Spinal cord (tissue), 10 donors: ENCODE data around the gene STARD8. TPM values are rescaled to one million over a fixed set of nuclear protein-coding genes. Genes with fewer than 3 reads are reported as not detected.

ENCODE experiments used
- DNase-seq, 6 donors: peaks; one replicate each; pipeline versions ENCODE4 v3.0.0 to v3.0.0-alpha.2; 2013 to 2015; ENCODE audit warnings: low spot score in 6 of 6, low read depth in 4 of 6
- H3K27ac ChIP-seq: one replicate; pipeline ENCODE4 v1.5.1; 2013; ENCODE audit warnings: low read depth, low read length, control low read depth
- H3K27me3 ChIP-seq: one replicate; pipeline ENCODE4 v1.6.1; 2013; ENCODE audit warnings: low read length; ENCODE audit not compliant: control insufficient read depth, insufficient read depth
- H3K36me3 ChIP-seq: one replicate; pipeline ENCODE4 v1.6.1; 2013; ENCODE audit warnings: low read length; ENCODE audit not compliant: control insufficient read depth, insufficient read depth
- H3K4me1 ChIP-seq: one replicate; pipeline ENCODE4 v1.6.1; 2013; ENCODE audit warnings: low read length; ENCODE audit not compliant: control insufficient read depth, insufficient read depth
- H3K4me3 ChIP-seq: one replicate; pipeline ENCODE4 v1.5.1; 2013; ENCODE audit warnings: low read depth, low read length, control low read depth
- H3K9me3 ChIP-seq: one replicate; pipeline ENCODE4 v1.6.1; 2013; ENCODE audit warnings: low read length; ENCODE audit not compliant: control insufficient read depth, insufficient read depth
- WGBS: methylation state at CpG from one replicate; pipeline ENCODE4 v1.1.5; 2013; ENCODE audit warnings: missing lambda C conversion rate; ENCODE audit not compliant: insufficient coverage; 5-methylcytosine and 5-hydroxymethylcytosine counted together
- polyA plus RNA-seq, 2 donors: library from polyadenylated mRNA; unstranded; fragments of 120-200 nt; gene quantifications; one replicate each; pipeline ENCODE4 v1.2.1, GENCODE V29; 2013; ENCODE audit not compliant: insufficient read length in 2 of 2
- total RNA-seq, 2 donors: library from RNA; depleted of rRNA in 1 of 2; stranded (reverse); fragments of 120-200 nt in 1 of 2; fragments of >200 nt in 1 of 2; gene quantifications; one replicate each; pipeline versions ENCODE4 v1.2.3 to v1.2.4, GENCODE V29; 2013 to 2014
- donor health status: healthy.

The STARD8 gene
- total and polyA plus RNA-seq, 4 donors: 6.8 to 9.3 (median 8.6) TPM

GRCh38 chrX:68672581-68673318, 25.3 kb downstream of the STARD8 start:
- Histone ChIP-seq H3K27me3 (no peaks in the 10 kb centered on the region), H3K27ac (peak overlapping the region; percentile 61), H3K4me1 (peaks cover 8% of the 10 kb centered on the region), H3K9me3 (no peaks in the 10 kb centered on the region), H3K36me3 (no peaks in the 10 kb centered on the region), H3K4me3 (no peak overlapping the region)
- 25% methylated on average over 1 of the region's 3 CpGs for WGBS
- peak in 2 of 6 donors; percentile 2 to 45 for DNase-seq

DNA sequence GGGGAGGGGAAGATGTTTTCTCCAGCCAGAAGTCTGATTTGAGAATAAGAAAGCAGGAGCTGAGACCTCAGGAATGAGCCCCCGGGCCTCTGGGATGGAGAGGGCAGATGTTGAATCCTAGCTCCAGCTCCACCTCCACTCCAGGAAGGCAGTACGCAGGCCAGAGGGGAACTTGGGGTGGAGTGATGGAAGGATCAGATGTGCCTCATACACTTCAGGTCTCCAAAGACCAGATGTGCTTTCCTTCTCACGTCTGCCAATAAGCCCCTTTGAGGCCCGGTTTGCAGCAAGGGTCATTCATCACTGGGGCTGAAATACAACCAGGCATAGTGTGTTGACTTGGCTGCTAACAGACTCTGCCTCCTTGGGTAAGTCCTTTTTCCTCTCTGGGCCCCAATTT, 28.1 kb downstream of the STARD8 start:
- DNase-seq: no peak
- H3K9me3 ChIP-seq: no peaks in the 10 kb centered on the region
- H3K27ac ChIP-seq: no peak overlapping the region
- H3K4me3 ChIP-seq: no peak overlapping the region
- no peaks in the 10 kb centered on the region for H3K36me3 ChIP-seq
- H3K4me1 ChIP-seq: no peaks in the 10 kb centered on the region
- 20% methylated on average over 1 of the region's 4 CpGs for WGBS
- H3K27me3 ChIP-seq: no peaks in the 10 kb centered on the region

DNA sequence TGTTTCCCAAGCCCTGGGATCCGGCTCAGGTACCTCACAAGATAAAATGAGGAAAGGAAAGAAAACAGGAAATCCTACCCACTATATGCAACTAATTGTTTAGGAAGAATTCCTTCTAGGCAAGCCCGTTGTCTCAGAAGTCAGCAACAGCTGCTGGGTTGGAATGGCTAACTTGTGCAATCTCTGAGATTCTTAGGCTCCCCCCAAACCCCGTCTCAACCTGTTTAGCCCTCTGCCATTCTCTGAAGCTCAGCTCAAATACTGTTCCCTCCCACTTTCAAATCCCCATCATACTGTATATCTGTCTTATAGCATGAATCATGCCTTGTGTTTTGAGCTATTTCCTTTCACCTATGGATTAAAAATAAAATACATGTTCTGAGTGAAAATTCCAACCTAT, 28.9 kb downstream of the STARD8 start:
- Histone ChIP-seq H3K4me3 (no peak overlapping the region), H3K36me3 (no peaks in the 10 kb centered on the region), H3K27ac (no peak overlapping the region), H3K27me3 (no peaks in the 10 kb centered on the region), H3K9me3 (no peaks in the 10 kb centered on the region), H3K4me1 (no peaks in the 10 kb centered on the region)
- no peak for DNase-seq
- WGBS: 60% methylated on average over 2 of the region's 3 CpGs

- DNase-seq: no peak
- Histone ChIP-seq H3K9me3 (no peaks in the 10 kb centered on the region), H3K27me3 (no peaks in the 10 kb centered on the region), H3K27ac (no peak overlapping the region), H3K36me3 (no peaks in the 10 kb centered on the region), H3K4me1 (no peaks in the 10 kb centered on the region), H3K4me3 (no peak overlapping the region)
- 58% methylated on average over 3 of the region's 4 CpGs for WGBS
Measured at GRCh38 chrX:68677998-68678397, 30.5 kb downstream of the STARD8 start.

GRCh38 chrX:68681443-68681941, 34.0 kb downstream of the STARD8 start:
- peak in 1 of 6 donors; percentile 40 for DNase-seq

GRCh38 chrX:68682790-68683189, 35.3 kb downstream of the STARD8 start:
- Histone ChIP-seq H3K9me3 (no peaks in the 10 kb centered on the region), H3K4me1 (peaks cover 4% of the 10 kb centered on the region), H3K4me3 (no peak overlapping the region), H3K36me3 (no peaks in the 10 kb centered on the region), H3K27me3 (peaks cover 18% of the 10 kb centered on the region), H3K27ac (no peak overlapping the region)
- no peak for DNase-seq
- WGBS: 77% methylated on average over 3 of the region's 3 CpGs

More at GRCh38 chrX:68681443-68681941, 34.0 kb downstream of the STARD8 start:
- H3K4me3 ChIP-seq: no peak overlapping the region
- peaks cover 16% of the 10 kb centered on the region for H3K27me3 ChIP-seq
- WGBS: 58% methylated on average over 2 of the region's 2 CpGs
- H3K36me3 ChIP-seq: no peaks in the 10 kb centered on the region
- no peak overlapping the region for H3K27ac ChIP-seq
- H3K4me1 ChIP-seq: peaks cover 2% of the 10 kb centered on the region
- H3K9me3 ChIP-seq: no peaks in the 10 kb centered on the region

DNA sequence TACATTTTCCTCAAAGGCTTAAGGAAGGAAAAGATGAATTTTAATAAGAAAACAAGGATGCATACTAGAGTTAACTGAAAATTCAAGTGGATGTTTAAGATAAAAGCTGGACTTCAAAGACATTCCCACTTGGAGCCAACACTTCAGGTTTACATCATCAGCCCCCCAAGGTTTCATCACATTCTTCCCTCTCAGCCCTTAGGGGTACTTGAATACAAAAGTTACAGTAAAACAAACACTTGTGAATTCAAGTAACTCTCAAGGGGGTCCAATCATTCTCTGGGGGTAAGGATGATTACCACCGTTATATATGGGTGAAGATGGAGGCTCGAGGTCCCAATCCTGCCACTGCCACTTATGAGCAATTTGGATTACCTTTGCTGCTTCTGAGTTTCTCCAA, 36.1 kb downstream of the STARD8 start:
- Histone ChIP-seq H3K27ac (no peak overlapping the region), H3K4me3 (no peak overlapping the region), H3K27me3 (peaks cover 18% of the 10 kb centered on the region), H3K36me3 (no peaks in the 10 kb centered on the region), H3K4me1 (peaks cover 4% of the 10 kb centered on the region), H3K9me3 (no peaks in the 10 kb centered on the region)
- DNase-seq: no peak
- WGBS: no CpG with 5 or more reads among the region's 2 CpGs

- Histone ChIP-seq H3K9me3 (no peaks in the 10 kb centered on the region), H3K27ac (peak overlapping the region; percentile 52), H3K4me3 (no peak overlapping the region), H3K27me3 (peaks cover 18% of the 10 kb centered on the region), H3K36me3 (no peaks in the 10 kb centered on the region), H3K4me1 (peaks cover 4% of the 10 kb centered on the region)
- DNase-seq: peak in 1 of 6 donors; percentile 21
- 49% methylated on average over 15 of the region's 15 CpGs for WGBS
Measured at GRCh38 chrX:68684291-68684918, 36.9 kb downstream of the STARD8 start.

GRCh38 chrX:68684919-68685304, 37.4 kb downstream of the STARD8 start:
- peaks cover 18% of the 10 kb centered on the region for H3K27me3 ChIP-seq
- H3K4me3 ChIP-seq: no peak overlapping the region
- H3K36me3 ChIP-seq: no peaks in the 10 kb centered on the region
- no CpG with 5 or more reads among the region's 2 CpGs for WGBS
- H3K4me1 ChIP-seq: peaks cover 4% of the 10 kb centered on the region
- no peak overlapping the region for H3K27ac ChIP-seq
- H3K9me3 ChIP-seq: no peaks in the 10 kb centered on the region
- DNase-seq: no peak

DNA sequence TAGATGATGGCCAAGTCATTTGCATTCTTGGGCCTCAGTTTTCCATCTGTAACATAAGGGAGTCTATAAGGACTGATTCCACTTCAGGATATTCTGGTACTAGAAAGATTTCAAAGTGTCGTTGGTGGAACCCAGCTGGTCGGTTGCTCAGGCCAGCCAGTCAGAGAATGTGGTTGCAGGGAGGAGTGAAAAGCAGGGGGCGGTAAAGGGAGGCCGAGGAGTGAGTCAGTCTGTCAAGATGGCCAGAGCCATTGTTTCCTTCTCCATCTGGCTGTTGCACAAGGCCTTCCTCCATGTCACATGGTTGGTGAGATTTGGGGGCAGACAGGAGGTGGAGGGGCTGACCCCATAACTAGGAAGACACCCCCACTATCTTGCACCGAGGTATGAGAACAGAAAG, 38.2 kb downstream of the STARD8 start:
- no peak for DNase-seq
- WGBS: 58% methylated on average over 5 of the region's 5 CpGs
- no peak overlapping the region for H3K27ac ChIP-seq
- H3K9me3 ChIP-seq: no peaks in the 10 kb centered on the region
- H3K27me3 ChIP-seq: peaks cover 18% of the 10 kb centered on the region
- no peaks in the 10 kb centered on the region for H3K36me3 ChIP-seq
- peaks cover 4% of the 10 kb centered on the region for H3K4me1 ChIP-seq
- no peak overlapping the region for H3K4me3 ChIP-seq
